ENCODE measurements around the gene SPAG9.

SPAG9 gene

DNA sequence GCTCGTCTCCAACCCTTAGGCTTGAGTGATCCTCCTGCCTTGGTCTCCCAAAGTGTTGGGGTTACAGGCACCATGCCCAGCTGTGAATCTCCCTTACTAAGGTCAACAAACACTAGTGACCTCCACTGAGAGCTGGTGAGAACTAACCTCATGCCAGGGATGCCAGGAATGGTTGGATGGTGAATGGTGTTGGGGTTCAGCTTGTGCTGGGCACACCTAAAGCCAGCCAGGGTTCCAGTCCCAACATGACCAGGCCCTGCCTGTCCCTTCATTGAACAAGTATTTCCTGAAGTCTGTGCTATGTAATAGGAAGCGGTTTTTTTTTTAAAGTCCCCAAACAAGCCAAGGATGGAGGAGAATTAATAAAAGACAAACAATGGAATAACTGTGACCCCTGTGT is 198.6 kb downstream of the SPAG9 start:
- H3K4me3 ChIP-seq (ENCODE audit: low read depth in 1 of 2, low read length in 2 of 2): no peak overlapping the region
- ATAC-seq (ENCODE audit: insufficient read depth, low read depth) (no peak), DNase-seq (no peak)
- H3K27me3 ChIP-seq (ENCODE audit: insufficient read depth, low read length, poor library complexity): no peaks in the 10 kb centered on the region
- H4K20me1 ChIP-seq (ENCODE audit: insufficient read depth, low read length): no peaks in the 10 kb centered on the region
- no peak overlapping the region for H3K27ac ChIP-seq (ENCODE audit: low read length)
- H3K4me1 ChIP-seq (ENCODE audit: insufficient read depth, low read length): peaks cover 9% of the 10 kb centered on the region
- no peaks in the 10 kb centered on the region for H3K9me3 ChIP-seq (ENCODE audit: insufficient read depth, low read length, severe bottlenecking)
- no peak overlapping the region for H3K4me2 ChIP-seq (ENCODE audit: insufficient read depth, low read length)
- H3K79me2 ChIP-seq (ENCODE audit: insufficient read depth, low read length): no peaks in the 10 kb centered on the region
- no peak overlapping the region for H3K9ac ChIP-seq (ENCODE audit: low read depth, low read length)
- H3K36me3 ChIP-seq (ENCODE audit: insufficient read depth, low read length): no peaks in the 10 kb centered on the region
- H2AFZ ChIP-seq (ENCODE audit: low read depth, low read length): no peak overlapping the region
- TF ChIP-seq EZH2 (IDR thresholded peaks at IDR 0.05; ENCODE audit: borderline replicate concordance, low read depth, low read length, severe bottlenecking): no peak

DNA sequence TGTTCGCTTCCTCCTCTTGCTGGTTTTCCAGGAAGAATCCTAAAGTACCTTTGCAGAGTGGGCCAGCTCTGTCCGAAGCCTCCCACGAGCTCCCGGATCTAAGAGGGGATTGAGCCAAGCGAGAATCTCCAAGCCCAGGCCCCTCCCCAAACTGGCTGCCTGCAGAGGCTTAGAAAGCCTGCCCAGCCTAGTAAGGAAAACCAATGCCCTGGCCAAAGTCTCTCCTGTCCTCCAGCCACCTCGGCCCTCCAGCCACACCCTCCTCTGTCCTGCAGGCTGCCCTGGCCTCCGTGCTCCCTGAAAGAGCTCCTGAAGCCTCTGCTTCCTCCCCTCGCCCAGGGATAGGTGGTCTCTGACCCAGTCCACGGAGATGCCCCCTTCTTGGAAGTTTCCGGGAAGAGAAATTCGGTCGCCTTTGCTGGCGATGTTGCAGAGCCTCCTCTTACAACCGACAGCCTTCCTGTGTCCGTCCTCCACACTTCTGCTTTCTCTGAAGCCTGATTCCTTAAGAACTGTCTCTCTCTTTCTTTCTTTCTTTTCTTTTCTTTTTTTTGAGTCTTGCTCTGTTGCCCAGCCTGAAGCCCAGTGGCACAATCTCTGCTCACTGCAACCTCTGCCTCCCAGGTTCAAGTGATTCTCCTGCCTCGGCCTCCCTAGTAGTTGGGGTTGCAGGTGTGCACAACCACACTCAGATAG is 199.6 kb downstream of the SPAG9 start:
- no peak overlapping the region for H3K9ac ChIP-seq (ENCODE audit: low read depth, low read length)
- no peaks in the 10 kb centered on the region for H3K27me3 ChIP-seq (ENCODE audit: insufficient read depth, low read length, poor library complexity)
- no peaks in the 10 kb centered on the region for H3K9me3 ChIP-seq (ENCODE audit: insufficient read depth, low read length, severe bottlenecking)
- H3K4me1 ChIP-seq (ENCODE audit: insufficient read depth, low read length): no peaks in the 10 kb centered on the region
- no peak overlapping the region for H3K4me2 ChIP-seq (ENCODE audit: insufficient read depth, low read length)
- H3K36me3 ChIP-seq (ENCODE audit: insufficient read depth, low read length): no peaks in the 10 kb centered on the region
- no peak for ATAC-seq (ENCODE audit: insufficient read depth, low read depth)
- H3K79me2 ChIP-seq (ENCODE audit: insufficient read depth, low read length): no peaks in the 10 kb centered on the region
- TF ChIP-seq, protein P1, sequence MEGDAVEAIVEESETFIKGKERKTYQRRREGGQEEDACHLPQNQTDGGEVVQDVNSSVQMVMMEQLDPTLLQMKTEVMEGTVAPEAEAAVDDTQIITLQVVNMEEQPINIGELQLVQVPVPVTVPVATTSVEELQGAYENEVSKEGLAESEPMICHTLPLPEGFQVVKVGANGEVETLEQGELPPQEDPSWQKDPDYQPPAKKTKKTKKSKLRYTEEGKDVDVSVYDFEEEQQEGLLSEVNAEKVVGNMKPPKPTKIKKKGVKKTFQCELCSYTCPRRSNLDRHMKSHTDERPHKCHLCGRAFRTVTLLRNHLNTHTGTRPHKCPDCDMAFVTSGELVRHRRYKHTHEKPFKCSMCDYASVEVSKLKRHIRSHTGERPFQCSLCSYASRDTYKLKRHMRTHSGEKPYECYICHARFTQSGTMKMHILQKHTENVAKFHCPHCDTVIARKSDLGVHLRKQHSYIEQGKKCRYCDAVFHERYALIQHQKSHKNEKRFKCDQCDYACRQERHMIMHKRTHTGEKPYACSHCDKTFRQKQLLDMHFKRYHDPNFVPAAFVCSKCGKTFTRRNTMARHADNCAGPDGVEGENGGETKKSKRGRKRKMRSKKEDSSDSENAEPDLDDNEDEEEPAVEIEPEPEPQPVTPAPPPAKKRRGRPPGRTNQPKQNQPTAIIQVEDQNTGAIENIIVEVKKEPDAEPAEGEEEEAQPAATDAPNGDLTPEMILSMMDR (IDR thresholded peaks at IDR 0.05; ENCODE audit: borderline replicate concordance, extremely low read depth, low read length, poor library complexity, severe bottlenecking): no peak
- no peak for TF ChIP-seq EZH2 (IDR thresholded peaks at IDR 0.05; ENCODE audit: borderline replicate concordance, low read depth, low read length, severe bottlenecking)
- H3K27ac ChIP-seq (ENCODE audit: low read length): no peak overlapping the region
- no peak overlapping the region for H3K4me3 ChIP-seq (ENCODE audit: low read depth in 1 of 2, low read length in 2 of 2)
- no peaks in the 10 kb centered on the region for H4K20me1 ChIP-seq (ENCODE audit: insufficient read depth, low read length)
- H2AFZ ChIP-seq (ENCODE audit: low read depth, low read length): no peak overlapping the region
- DNase-seq: no peak

DNA sequence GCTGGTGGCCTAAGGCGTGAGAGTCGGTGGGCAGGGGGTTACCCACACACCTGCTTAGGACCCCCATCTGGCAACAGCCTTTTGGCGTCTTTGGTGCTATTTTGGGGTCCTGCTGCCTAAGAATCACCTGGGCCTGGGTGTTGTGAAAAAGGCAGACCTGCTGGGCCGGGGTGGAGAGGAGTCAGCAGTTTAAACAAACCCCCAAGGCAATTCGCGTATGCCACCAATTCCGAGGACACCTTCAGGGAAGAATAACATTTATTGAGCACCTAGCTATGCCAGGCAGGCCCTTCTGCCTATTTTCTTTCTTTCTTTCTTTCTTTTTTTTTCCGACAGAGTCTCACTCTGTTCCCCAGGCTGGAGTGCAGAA is 200.6 kb downstream of the SPAG9 start:
- ATAC-seq (ENCODE audit: insufficient read depth, low read depth): no peak
- Histone ChIP-seq H3K4me1 (ENCODE audit: insufficient read depth, low read length) (no peaks in the 10 kb centered on the region), H3K4me3 (ENCODE audit: low read depth in 1 of 2, low read length in 2 of 2) (no peak overlapping the region), H2AFZ (ENCODE audit: low read depth, low read length) (no peak overlapping the region), H3K36me3 (ENCODE audit: insufficient read depth, low read length) (no peaks in the 10 kb centered on the region), H3K9ac (ENCODE audit: low read depth, low read length) (no peak overlapping the region), H3K27ac (ENCODE audit: low read length) (no peak overlapping the region), H3K27me3 (ENCODE audit: insufficient read depth, low read length, poor library complexity) (no peaks in the 10 kb centered on the region), H3K9me3 (ENCODE audit: insufficient read depth, low read length, severe bottlenecking) (no peaks in the 10 kb centered on the region), H3K4me2 (ENCODE audit: insufficient read depth, low read length) (no peak overlapping the region), H3K79me2 (ENCODE audit: insufficient read depth, low read length) (no peaks in the 10 kb centered on the region), H4K20me1 (ENCODE audit: insufficient read depth, low read length) (no peaks in the 10 kb centered on the region)
- no peak for DNase-seq
- TF ChIP-seq, protein P1 (IDR thresholded peaks at IDR 0.05; ENCODE audit: borderline replicate concordance, extremely low read depth, low read length, poor library complexity, severe bottlenecking): no peak
- no peak for TF ChIP-seq EZH2 (IDR thresholded peaks at IDR 0.05; ENCODE audit: borderline replicate concordance, low read depth, low read length, severe bottlenecking)

DNA sequence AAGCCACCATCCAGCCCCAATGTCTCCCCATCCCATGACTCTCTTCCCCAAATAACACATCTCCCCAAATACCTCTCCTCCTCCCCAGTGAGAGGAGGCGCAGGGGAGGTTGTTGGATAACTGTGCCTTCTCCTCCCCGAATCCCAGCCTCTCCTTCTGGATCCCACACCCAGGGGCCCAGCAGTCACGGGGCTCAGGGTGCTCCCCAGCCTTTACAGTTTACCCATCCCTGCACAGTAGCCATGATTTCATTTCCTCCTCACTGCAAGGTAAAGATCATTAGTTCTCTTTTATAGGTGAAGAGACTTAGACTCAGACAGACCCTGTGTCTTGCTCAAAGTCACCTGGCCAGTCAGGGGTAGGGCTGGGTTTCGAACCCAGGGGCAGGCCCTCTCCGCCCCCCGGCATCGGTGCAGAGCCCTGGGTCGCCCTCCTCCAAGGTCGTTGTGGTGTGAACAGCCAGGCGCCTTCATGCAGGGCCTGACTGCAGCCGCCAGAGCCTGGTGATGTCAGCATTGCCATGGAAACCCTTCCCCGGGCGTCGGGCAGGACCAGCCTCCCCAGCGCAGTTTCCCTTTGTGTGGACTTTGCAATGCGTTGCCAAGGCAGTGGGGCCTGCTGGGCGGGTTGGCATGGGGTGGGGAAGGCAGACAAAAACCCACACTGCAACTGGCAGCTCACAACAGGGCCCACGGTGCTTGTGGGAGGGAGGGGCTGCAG is 201.2 kb downstream of the SPAG9 start:
- H3K9me3 ChIP-seq (ENCODE audit: insufficient read depth, low read length, severe bottlenecking): no peaks in the 10 kb centered on the region
- H3K9ac ChIP-seq (ENCODE audit: low read depth, low read length): no peak overlapping the region
- H3K4me1 ChIP-seq (ENCODE audit: insufficient read depth, low read length): no peaks in the 10 kb centered on the region
- DNase-seq (no peak), ATAC-seq (ENCODE audit: insufficient read depth, low read depth) (no peak)
- no peaks in the 10 kb centered on the region for H3K36me3 ChIP-seq (ENCODE audit: insufficient read depth, low read length)
- no peak overlapping the region for H3K27ac ChIP-seq (ENCODE audit: low read length)
- H3K4me3 ChIP-seq (ENCODE audit: low read depth in 1 of 2, low read length in 2 of 2): no peak overlapping the region
- no peaks in the 10 kb centered on the region for H4K20me1 ChIP-seq (ENCODE audit: insufficient read depth, low read length)
- no peak overlapping the region for H3K4me2 ChIP-seq (ENCODE audit: insufficient read depth, low read length)
- H3K27me3 ChIP-seq (ENCODE audit: insufficient read depth, low read length, poor library complexity): no peaks in the 10 kb centered on the region
- no peak for TF ChIP-seq EZH2 (IDR thresholded peaks at IDR 0.05; ENCODE audit: borderline replicate concordance, low read depth, low read length, severe bottlenecking)
- TF ChIP-seq, protein P1 (IDR thresholded peaks at IDR 0.05; ENCODE audit: borderline replicate concordance, extremely low read depth, low read length, poor library complexity, severe bottlenecking): no peak
- no peak overlapping the region for H2AFZ ChIP-seq (ENCODE audit: low read depth, low read length)
- H3K79me2 ChIP-seq (ENCODE audit: insufficient read depth, low read length): no peaks in the 10 kb centered on the region

Data from DND-41 (cell line).